ENCODE results near the gene GLYATL1. TPM values are rescaled to one million over a fixed set of nuclear protein-coding genes. Genes with fewer than 3 reads are reported as not detected.
A peak's percentile ranks its signal among the peaks of the same experiment; 100 is the strongest.

The GLYATL1 gene
- total and polyA plus RNA-seq, 2 of the 13 experiments (the other 11 are each of a cell fraction or from before 2014, with no cell fraction given) = 0.17 TPM; not detected in 1

DNA sequence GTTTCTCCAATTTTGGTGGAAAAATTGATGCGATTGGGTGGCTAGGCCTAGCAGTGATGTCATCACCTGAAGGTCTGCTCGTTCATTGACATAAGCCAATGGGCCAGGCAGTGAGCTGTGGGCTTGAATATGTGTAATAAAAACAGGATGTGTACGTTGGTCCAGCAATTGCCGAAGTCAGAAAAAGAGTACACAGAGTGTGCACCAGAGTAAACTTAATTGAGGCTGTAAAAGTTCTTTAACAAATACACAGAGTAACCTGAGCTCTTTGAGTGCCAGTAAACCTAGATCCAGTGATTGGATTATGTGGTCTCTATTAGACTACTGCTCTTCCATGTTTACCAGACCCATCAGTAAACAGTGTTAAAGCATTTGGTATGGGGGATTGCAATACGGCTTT is 13.0 kb upstream of the GLYATL1 start (continued):
- TF ChIP-seq, protein P1, sequence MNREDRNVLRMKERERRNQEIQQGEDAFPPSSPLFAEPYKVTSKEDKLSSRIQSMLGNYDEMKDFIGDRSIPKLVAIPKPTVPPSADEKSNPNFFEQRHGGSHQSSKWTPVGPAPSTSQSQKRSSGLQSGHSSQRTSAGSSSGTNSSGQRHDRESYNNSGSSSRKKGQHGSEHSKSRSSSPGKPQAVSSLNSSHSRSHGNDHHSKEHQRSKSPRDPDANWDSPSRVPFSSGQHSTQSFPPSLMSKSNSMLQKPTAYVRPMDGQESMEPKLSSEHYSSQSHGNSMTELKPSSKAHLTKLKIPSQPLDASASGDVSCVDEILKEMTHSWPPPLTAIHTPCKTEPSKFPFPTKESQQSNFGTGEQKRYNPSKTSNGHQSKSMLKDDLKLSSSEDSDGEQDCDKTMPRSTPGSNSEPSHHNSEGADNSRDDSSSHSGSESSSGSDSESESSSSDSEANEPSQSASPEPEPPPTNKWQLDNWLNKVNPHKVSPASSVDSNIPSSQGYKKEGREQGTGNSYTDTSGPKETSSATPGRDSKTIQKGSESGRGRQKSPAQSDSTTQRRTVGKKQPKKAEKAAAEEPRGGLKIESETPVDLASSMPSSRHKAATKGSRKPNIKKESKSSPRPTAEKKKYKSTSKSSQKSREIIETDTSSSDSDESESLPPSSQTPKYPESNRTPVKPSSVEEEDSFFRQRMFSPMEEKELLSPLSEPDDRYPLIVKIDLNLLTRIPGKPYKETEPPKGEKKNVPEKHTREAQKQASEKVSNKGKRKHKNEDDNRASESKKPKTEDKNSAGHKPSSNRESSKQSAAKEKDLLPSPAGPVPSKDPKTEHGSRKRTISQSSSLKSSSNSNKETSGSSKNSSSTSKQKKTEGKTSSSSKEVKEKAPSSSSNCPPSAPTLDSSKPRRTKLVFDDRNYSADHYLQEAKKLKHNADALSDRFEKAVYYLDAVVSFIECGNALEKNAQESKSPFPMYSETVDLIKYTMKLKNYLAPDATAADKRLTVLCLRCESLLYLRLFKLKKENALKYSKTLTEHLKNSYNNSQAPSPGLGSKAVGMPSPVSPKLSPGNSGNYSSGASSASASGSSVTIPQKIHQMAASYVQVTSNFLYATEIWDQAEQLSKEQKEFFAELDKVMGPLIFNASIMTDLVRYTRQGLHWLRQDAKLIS (CRISPR knock-in tag; IDR thresholded peaks at IDR 0.05) = no peak
- TF ChIP-seq, protein P2, sequence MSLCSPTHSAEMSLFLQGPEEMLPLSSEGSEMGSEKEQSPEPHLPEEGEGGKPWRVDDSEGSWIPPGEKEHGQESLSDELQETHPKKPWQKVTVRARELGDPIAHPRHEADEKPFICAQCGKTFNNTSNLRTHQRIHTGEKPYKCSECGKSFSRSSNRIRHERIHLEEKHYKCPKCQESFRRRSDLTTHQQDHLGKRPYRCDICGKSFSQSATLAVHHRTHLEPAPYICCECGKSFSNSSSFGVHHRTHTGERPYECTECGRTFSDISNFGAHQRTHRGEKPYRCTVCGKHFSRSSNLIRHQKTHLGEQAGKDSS (CRISPR knock-in tag; IDR thresholded peaks at IDR 0.05; ENCODE audit: borderline replicate concordance, low read depth) = no peak
- TF ChIP-seq FOXP1 (IDR thresholded peaks at IDR 0.05) (peak; percentile 58; the same call in 1 of the 2 replicates), FOXP1 (CRISPR knock-in tag; IDR thresholded peaks at IDR 0.05) (peak; percentile 83), ZNF619 (CRISPR knock-in tag; IDR thresholded peaks at IDR 0.05) (no peak), MAFG (CRISPR knock-in tag; IDR thresholded peaks at IDR 0.05) (no peak), CREBL2 (CRISPR knock-in tag; IDR thresholded peaks at IDR 0.05; ENCODE audit: borderline replicate concordance) (no peak), THAP11 (CRISPR knock-in tag; IDR thresholded peaks at IDR 0.05) (no peak), AGO2 (optimal IDR thresholded peaks at IDR 0.05; ENCODE audit: low read depth, low read length) (no peak), ZNF460 (CRISPR knock-in tag; IDR thresholded peaks at IDR 0.05; ENCODE audit: borderline replicate concordance) (no peak), POLR2AphosphoS2 (IDR thresholded peaks at IDR 0.05; ENCODE audit: low read depth, low read length) (no peak), ZNF205 (CRISPR knock-in tag; IDR thresholded peaks at IDR 0.05) (0 out of 2 replicates have a peak, but pooled peaks have one; percentile 44)
- TF ChIP-seq, protein P3, sequence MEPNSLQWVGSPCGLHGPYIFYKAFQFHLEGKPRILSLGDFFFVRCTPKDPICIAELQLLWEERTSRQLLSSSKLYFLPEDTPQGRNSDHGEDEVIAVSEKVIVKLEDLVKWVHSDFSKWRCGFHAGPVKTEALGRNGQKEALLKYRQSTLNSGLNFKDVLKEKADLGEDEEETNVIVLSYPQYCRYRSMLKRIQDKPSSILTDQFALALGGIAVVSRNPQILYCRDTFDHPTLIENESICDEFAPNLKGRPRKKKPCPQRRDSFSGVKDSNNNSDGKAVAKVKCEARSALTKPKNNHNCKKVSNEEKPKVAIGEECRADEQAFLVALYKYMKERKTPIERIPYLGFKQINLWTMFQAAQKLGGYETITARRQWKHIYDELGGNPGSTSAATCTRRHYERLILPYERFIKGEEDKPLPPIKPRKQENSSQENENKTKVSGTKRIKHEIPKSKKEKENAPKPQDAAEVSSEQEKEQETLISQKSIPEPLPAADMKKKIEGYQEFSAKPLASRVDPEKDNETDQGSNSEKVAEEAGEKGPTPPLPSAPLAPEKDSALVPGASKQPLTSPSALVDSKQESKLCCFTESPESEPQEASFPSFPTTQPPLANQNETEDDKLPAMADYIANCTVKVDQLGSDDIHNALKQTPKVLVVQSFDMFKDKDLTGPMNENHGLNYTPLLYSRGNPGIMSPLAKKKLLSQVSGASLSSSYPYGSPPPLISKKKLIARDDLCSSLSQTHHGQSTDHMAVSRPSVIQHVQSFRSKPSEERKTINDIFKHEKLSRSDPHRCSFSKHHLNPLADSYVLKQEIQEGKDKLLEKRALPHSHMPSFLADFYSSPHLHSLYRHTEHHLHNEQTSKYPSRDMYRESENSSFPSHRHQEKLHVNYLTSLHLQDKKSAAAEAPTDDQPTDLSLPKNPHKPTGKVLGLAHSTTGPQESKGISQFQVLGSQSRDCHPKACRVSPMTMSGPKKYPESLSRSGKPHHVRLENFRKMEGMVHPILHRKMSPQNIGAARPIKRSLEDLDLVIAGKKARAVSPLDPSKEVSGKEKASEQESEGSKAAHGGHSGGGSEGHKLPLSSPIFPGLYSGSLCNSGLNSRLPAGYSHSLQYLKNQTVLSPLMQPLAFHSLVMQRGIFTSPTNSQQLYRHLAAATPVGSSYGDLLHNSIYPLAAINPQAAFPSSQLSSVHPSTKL (CRISPR knock-in tag; IDR thresholded peaks at IDR 0.05) = peak; percentile 63
- TF ChIP-seq, protein P4, sequence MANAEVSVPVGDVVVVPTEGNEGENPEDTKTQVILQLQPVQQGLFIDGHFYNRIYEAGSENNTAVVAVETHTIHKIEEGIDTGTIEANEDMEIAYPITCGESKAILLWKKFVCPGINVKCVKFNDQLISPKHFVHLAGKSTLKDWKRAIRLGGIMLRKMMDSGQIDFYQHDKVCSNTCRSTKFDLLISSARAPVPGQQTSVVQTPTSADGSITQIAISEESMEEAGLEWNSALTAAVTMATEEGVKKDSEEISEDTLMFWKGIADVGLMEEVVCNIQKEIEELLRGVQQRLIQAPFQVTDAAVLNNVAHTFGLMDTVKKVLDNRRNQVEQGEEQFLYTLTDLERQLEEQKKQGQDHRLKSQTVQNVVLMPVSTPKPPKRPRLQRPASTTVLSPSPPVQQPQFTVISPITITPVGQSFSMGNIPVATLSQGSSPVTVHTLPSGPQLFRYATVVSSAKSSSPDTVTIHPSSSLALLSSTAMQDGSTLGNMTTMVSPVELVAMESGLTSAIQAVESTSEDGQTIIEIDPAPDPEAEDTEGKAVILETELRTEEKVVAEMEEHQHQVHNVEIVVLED (CRISPR knock-in tag; IDR thresholded peaks at IDR 0.05; ENCODE audit: borderline replicate concordance) = no peak
- TF ChIP-seq, protein P5, sequence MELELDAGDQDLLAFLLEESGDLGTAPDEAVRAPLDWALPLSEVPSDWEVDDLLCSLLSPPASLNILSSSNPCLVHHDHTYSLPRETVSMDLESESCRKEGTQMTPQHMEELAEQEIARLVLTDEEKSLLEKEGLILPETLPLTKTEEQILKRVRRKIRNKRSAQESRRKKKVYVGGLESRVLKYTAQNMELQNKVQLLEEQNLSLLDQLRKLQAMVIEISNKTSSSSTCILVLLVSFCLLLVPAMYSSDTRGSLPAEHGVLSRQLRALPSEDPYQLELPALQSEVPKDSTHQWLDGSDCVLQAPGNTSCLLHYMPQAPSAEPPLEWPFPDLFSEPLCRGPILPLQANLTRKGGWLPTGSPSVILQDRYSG (CRISPR knock-in tag; IDR thresholded peaks at IDR 0.05) = no peak
